T-helper 1 cell treated with Interleukin-12 subunit alpha and Interleukin-12 subunit beta and Interleukin-4 antibody, amounts not matched to agents 30 ng/mL and 1 ng/mL, for 36 hours (primary cell): ENCODE results near the gene AIFM1. TPM values are rescaled to one million over a fixed set of nuclear protein-coding genes. Genes with fewer than 3 reads are reported as not detected.

ENCODE experiments used
- intact Hi-C: fragments of 100-400 bp; cut with micrococcal nuclease; formaldehyde crosslinking; loops from one replicate; pipeline ENCODE4 v1.15.1; 2024
- total RNA-seq: library from RNA; stranded (reverse); gene quantifications from 2 replicates; pipeline ENCODE4 v1.2.3, GENCODE V29; 2022

Gene AIFM1
- total RNA-seq: 36.2 and 36.8 TPM in 2 replicates

DNA sequence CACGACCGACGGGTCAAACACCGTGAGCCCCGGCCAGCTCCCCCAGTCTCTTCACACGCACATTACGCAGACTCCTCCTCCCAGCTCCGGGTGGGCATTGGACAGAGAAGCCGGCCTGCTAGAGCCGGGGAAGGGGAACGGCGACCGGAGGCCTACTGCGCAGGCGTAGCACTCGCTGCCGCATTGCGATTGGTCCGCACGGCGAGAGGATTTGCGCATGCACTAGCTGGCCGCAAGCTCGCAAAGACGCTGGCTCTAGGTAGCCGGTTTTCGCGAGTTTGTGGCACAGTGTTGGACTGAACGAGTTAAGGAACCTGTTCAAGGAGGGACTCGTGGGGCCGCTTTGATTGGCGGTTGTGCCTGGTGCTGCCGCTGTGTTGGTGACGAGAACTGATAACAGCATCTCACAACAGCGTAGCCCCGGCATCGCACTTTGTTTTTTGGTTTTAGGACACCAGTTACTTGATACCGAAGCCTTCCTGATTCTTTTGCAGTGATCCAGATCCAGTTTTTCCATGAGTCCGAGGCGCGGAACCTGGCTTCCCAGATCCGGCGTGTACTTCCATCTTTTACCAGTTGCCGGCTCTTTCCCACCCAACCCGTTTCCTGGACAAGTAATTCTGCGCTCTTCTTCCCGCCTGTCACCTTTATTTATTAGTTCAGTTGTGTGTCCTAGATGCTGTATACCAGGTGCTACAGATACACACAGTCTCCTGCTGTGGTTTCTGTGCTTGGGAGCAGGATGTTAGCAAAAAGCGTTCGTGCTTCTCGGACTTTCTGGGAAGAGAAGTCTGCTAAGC lies at the start of gene AIFM1:
Gene AIFM1, minus strand, starts transcription at position 139 of the 800 bp plus-strand sequence. CDS start 185 bp downstream, outside the sequence.
- intact Hi-C loops: loop anchor here (1.0 to 5.0 kb wide), 9 partner anchors 7 to 259 kb away; partner anchors contain the start of genes SLC25A14, UTP14A and ZNF280C

GRCh38 chrX:130213376-130213775 lies 47.7 kb upstream of the AIFM1 start:
- intact Hi-C loops: loop anchor here (5.0 kb wide), 1 partner anchor 54 kb away; the partner anchor contains the start of gene ZNF280C

DNA sequence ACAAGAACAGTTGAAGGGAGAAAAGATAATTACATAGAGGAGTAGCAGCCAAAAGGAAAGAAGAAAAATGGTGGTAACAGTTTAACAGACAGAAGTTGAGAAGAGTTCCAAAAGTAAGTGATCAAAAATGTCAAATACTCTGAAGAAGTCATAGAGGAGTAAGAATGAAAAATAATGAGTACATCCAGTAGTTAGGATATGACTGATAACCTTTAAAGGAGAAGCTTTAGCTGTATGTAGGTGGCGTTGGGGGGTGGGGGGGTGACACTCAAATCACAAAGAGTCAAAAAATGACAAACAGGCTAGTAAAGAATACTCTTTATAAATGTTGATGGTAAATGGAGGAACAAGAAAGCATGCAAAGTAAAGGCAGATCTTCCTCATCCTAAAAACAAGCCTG lies 46.7 kb upstream of the AIFM1 start:
- intact Hi-C loops: loop anchor here (5.0 kb wide), 1 partner anchor 55 kb away; the partner anchor contains the start of gene ZNF280C

DNA sequence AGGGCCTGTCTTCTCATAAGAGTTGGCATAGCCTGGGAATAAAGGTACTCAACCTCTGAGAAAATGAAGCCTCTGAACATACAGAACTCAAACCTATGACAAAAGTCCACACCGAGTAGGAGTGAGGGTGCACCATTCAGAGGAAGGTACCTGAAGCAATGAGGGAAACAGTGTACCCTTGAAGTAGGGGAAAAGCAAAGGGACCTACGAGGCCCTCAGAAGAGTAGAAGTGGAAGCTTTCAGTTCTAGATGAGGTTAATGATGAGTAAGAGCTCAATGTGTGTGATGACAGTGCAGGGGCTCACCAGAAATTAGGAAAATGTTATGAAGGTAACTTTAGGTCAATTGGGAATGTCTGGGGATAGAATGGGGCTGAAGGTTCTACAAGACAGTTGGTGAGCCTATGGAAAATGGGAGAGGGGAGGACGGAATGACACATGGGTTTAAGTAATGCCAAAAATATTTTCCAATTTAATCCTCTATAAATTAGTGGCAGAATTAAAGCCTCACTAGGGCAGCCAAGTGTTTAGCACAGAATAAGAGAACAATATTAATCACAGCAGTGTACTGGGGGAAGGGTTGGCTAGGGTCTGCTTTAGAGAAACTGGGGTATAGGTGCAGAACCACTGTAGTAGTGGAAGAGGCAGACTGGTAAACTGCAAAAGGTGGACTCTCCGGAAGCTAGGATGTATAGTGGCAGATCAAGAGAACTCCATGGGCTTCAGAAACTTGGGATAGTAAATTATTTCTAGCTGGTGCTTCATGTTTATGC lies 46.0 kb upstream of the AIFM1 start:
- intact Hi-C loops: loop anchor here (5.0 kb wide), 1 partner anchor 56 kb away; the partner anchor contains the start of gene ZNF280C

DNA sequence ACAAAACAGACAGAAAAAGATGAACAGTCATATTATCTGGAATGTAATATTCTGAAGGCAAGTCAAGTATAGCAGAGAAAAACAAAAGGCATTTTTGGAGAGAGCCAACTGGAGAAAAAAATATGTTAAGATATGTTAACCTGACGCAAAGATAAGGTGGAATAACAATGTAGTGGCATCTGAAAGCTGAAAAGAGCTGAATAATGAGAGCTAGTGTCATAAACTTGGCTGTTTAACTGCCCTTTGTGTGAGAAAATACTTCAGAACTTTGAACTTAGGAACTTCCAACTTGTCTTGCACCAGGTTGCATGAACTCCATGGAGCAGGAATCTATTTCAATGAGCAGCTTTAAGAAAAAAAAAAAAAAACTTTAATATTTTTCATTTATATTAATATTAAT lies 39.0 kb upstream of the AIFM1 start:
- intact Hi-C loops: no loop called here

- intact Hi-C loops: no loop called here
These were observed 31.8 kb upstream of the AIFM1 start for GRCh38 chrX:130197464-130197863.

- intact Hi-C loops: no loop called here
These were observed 30.8 kb upstream of the AIFM1 start for GRCh38 chrX:130196466-130196865.

- intact Hi-C loops: loop anchor here (5.0 kb wide), 1 partner anchor 68 kb away; no protein-coding TSS in a partner anchor
These were observed 25.2 kb upstream of the AIFM1 start for GRCh38 chrX:130190801-130191200.

DNA sequence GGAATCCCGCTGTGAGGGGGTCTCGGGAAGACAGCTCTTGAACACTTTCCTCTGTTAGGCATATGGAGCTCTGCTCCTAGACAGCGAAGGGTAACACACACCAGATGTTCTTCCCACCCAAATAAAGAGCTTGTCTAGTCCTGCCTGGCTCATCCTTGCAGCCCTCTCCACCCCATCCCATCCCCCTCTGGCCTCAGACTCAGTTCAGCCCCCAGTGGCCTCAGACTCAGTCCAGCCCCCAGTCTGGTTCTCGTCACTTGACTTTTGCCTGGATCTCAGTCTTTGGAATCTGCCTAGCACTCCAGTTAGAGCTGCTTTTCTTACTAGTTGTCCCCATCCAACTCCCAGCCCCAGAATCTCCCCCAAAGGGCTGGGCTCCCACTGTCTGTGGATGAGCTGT lies 21.0 kb upstream of the AIFM1 start:
- intact Hi-C loops: no loop called here

DNA sequence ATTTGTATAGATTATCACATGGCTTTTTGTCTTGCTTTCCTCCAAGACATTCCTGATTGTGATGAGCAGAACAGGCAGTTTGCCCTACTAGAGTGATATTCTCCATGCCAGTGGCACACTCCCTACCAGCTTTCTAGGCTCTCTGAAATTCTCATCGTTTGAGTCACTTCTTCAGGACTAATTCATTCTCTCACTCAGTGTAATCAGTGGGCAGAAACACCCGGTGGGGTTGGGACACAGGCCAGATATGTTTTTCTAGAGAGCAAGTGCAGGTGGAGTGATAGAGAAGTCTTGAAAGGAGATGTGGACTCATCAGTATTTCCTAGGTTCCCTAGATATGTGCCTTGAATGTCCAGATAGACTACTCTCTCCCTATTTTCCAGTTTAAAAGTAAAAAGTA lies 19.2 kb upstream of the AIFM1 start:
- intact Hi-C loops: no loop called here

- intact Hi-C loops: no loop called here
These were observed 18.5 kb upstream of the AIFM1 start for GRCh38 chrX:130184168-130184567.

DNA sequence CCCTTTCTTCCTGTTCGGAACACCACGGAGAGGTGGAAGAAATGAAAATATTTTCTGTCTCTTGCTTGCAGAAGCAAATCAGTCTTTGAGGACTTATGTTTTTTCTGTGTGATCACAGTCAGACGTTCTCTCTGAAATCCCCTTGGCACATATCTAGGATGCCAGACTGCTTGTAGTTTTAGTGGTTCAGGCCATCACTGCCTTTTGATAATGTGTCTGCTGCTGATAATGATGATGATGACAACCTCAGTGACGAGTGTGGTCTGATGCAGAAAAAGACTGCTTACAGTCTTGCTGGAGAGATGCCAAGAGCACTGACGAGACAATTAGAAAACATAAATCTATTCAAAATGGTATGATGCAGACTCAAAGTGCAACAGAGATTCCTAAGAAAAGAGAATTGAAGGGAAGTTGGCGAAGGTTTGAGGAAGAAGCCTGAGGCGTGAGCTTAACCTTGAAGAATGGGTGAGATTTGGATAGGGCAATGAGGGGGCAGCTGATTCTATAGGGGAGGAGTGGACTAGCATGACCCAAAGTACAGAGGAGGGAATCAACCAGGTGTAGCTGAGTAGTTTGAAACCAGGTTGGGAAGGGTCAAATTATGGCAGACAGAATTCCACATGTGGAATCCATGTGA lies 14.1 kb upstream of the AIFM1 start:
- intact Hi-C loops: no loop called here

DNA sequence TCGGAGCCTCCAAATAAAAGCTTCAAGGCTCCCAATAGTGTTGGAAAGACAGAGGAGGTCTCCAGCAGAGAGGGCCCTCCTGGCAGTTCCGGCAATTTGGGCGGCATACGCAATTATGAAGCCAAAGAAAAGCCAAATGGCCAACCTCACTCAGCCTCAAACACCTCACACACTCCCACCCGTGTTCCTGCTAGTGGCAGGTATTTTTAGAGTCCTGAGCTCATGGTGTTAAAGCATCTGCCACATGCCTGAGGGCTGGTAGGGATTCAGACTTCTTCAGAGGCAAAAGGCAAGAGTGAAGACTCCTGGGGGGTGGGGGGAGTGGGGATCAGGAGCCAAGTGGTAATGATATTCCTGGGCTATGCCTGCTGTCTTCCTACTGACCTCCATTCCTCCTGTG lies 13.5 kb upstream of the AIFM1 start:
- intact Hi-C loops: no loop called here

GRCh38 chrX:130176942-130177341 lies 11.3 kb upstream of the AIFM1 start:
- intact Hi-C loops: no loop called here

DNA sequence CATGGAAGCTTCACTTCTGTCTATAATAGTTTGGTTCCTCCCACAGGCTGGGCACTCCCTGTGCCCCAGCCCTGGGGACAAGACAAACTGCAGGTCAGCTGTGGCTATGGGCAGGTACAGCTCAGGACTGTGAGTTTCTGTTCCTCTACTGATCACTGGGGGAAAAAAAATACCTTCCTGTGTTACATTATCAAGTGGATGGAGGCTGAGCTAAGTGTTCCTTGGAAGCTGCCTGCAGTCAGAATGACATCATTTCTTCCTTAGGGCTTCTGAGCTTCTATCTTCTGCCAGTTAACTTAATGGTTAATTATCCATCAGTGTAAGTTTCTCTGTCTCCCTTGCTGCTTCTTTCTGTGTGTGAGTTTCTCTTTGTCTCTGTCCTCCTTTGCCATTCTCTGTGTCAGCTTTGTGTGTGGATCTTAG lies 10.7 kb upstream of the AIFM1 start:
- intact Hi-C loops: no loop called here

GRCh38 chrX:130174937-130175336 lies 9.3 kb upstream of the AIFM1 start:
- intact Hi-C loops: loop anchor here (5.0 kb wide), 4 partner anchors 227 to 1637 kb away; partner anchors contain the start of gene RBMX2

DNA sequence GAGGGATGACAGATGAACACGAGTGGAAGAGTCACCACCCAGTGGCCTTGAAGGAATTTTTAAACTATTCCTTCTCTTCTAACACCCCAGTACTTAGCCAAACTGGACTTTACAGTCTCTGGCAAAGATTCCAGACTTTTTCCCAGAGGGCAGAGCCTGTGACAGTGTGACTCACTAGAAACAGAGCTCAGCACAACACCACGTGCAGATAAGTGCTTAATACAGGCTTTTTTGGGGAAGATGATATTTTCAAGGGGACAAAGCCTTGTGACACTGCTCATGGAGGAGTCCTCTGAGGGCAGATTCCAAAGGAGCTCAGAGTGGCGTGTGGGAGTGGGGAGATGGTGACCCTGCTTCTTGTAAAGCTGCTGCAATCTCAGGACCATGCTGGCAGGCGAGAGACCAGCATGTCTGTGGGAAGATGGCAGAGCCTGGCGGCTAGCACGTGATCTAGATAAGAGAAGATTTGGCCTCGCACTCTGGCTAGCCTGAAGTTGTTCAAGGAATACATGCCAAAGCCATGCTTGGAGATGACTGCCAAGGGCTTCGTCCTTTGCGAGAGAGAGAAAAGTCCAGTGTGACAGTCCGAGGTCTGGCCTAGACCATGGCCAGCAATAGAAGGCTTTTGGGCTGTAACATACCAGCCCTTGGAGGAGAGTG lies 8.5 kb upstream of the AIFM1 start:
- intact Hi-C loops: loop anchor here (5.0 kb wide), 4 partner anchors 228 to 1638 kb away; partner anchors contain the start of gene RBMX2

- intact Hi-C loops: loop anchor here (1.0 to 5.0 kb wide), 9 partner anchors 8 to 1639 kb away; partner anchors contain the start of genes AIFM1, ENOX2 and RBMX2
These were observed 7.7 kb upstream of the AIFM1 start for GRCh38 chrX:130173190-130173895.

- intact Hi-C loops: loop anchor here (2.0 to 5.0 kb wide), 6 partner anchors 230 to 1640 kb away; partner anchors contain the start of genes ENOX2 and RBMX2
These were observed 6.6 kb upstream of the AIFM1 start for GRCh38 chrX:130172127-130172845.
